Neural progenitor cell (in vitro differentiated cells): ENCODE measurements around the gene ELFN1. TPM values are rescaled to one million over a fixed set of nuclear protein-coding genes. Genes with fewer than 3 reads are reported as not detected.
A peak's percentile ranks its signal among the peaks of the same experiment; 100 is the strongest.

Experiments used
- DNase-seq: peaks from one replicate; pipeline ENCODE4 v3.0.0-alpha.2; 2016; ENCODE audit warnings: low spot score
- H2AFZ ChIP-seq: fragments of 200-600 bp; sonication (generic); replicated peaks from 2 replicates; pipeline ENCODE4 v1.6.1; 2016; ENCODE audit warnings: antibody characterized with exemption
- H3F3A ChIP-seq: fragments of 200-600 bp; sonication (generic); 2 replicates; pipeline ENCODE4 v1.6.1; 2016; ENCODE audit warnings: antibody characterized with exemption, low read depth
- H3K27ac ChIP-seq: fragments of 200-600 bp; sonication (generic); 2 replicates; pipeline ENCODE4 v1.5.1; 2016; ENCODE audit warnings: mild to moderate bottlenecking
- H3K27me3 ChIP-seq: fragments of 200-600 bp; sonication (generic); 2 replicates; pipeline ENCODE4 v1.6.1; 2016; ENCODE audit warnings: mild to moderate bottlenecking, moderate library complexity
- H3K36me3 ChIP-seq: fragments of 200-600 bp; sonication (generic); 2 replicates; pipeline ENCODE4 v1.5.1; 2016
- H3K4me1 ChIP-seq: fragments of 200-600 bp; sonication (generic); 2 replicates; pipeline ENCODE4 v1.6.1; 2016; ENCODE audit warnings: mixed run types
- H3K4me2 ChIP-seq: fragments of 200-600 bp; sonication (generic); 2 replicates; pipeline ENCODE4 v1.6.1; 2016
- H3K4me3 ChIP-seq: fragments of 200-600 bp; sonication (generic); 2 replicates; pipeline ENCODE4 v1.5.1; 2016
- H3K79me2 ChIP-seq: fragments of 200-600 bp; sonication (generic); 2 replicates; pipeline ENCODE4 v1.6.1; 2016; ENCODE audit warnings: low read depth
- H3K9ac ChIP-seq: fragments of 200-600 bp; sonication (generic); 2 replicates; pipeline ENCODE4 v1.6.1; 2016
- H3K9me3 ChIP-seq: fragments of 200-600 bp; sonication (generic); 2 replicates; pipeline ENCODE4 v1.5.1; 2016; ENCODE audit warnings: low read depth
- H4K20me1 ChIP-seq: fragments of 200-600 bp; sonication (generic); 2 replicates; pipeline ENCODE4 v1.6.1; 2016; ENCODE audit warnings: low read depth
- H3K27ac Mint-ChIP-seq: 3 replicates; pipeline ENCODE4 v1.8.0; 2021; ENCODE audit warnings: mixed read lengths
- H3K27me3 Mint-ChIP-seq: 2 replicates; pipeline ENCODE4 v1.8.0; 2022; ENCODE audit warnings: low read depth, mild to moderate bottlenecking, inconsistent platforms, moderate library complexity, mixed read lengths; ENCODE audit not compliant: insufficient read depth
- H3K36me3 Mint-ChIP-seq: 3 replicates; pipeline ENCODE4 v1.8.0; 2021; ENCODE audit warnings: mixed read lengths
- H3K4me1 Mint-ChIP-seq: 3 replicates; pipeline ENCODE4 v1.8.0; 2021; ENCODE audit warnings: mixed read lengths
- H3K4me3 Mint-ChIP-seq: 3 replicates; pipeline ENCODE4 v1.8.0; 2021; ENCODE audit warnings: mild to moderate bottlenecking, moderate library complexity, mixed read lengths
- H3K9me3 Mint-ChIP-seq: 3 replicates; pipeline ENCODE4 v1.8.0; 2020; ENCODE audit warnings: mixed read lengths
- EZH2 ChIP-seq: fragments of 200-600 bp; sonication (generic); IDR thresholded peaks from 2 replicates; pipeline ENCODE4 v1.6.1; 2017; ENCODE audit warnings: antibody characterized with exemption, mild to moderate bottlenecking, moderate library complexity
- EZH2phosphoT487 ChIP-seq: fragments of 200-600 bp; sonication (generic); IDR thresholded peaks from 2 replicates; pipeline ENCODE4 v1.6.1; 2017; ENCODE audit warnings: antibody characterized with exemption
- total RNA-seq: library from RNA; depleted of rRNA; stranded (reverse); fragments of >200 nt; gene quantifications from 2 replicates; pipeline ENCODE4 v1.2.3, GENCODE V29; 2015; ENCODE audit warnings: low replicate concordance
- TF ChIP-seq, protein P1 (sequence below): fragments of 200-600 bp; sonication (generic); IDR thresholded peaks from 2 replicates; pipeline ENCODE4 v1.5.1; 2017; ENCODE audit warnings: antibody characterized with exemption, mild to moderate bottlenecking

The ELFN1 gene
- total RNA-seq, 1 donor from 2014 or later: 2.2 TPM

DNA sequence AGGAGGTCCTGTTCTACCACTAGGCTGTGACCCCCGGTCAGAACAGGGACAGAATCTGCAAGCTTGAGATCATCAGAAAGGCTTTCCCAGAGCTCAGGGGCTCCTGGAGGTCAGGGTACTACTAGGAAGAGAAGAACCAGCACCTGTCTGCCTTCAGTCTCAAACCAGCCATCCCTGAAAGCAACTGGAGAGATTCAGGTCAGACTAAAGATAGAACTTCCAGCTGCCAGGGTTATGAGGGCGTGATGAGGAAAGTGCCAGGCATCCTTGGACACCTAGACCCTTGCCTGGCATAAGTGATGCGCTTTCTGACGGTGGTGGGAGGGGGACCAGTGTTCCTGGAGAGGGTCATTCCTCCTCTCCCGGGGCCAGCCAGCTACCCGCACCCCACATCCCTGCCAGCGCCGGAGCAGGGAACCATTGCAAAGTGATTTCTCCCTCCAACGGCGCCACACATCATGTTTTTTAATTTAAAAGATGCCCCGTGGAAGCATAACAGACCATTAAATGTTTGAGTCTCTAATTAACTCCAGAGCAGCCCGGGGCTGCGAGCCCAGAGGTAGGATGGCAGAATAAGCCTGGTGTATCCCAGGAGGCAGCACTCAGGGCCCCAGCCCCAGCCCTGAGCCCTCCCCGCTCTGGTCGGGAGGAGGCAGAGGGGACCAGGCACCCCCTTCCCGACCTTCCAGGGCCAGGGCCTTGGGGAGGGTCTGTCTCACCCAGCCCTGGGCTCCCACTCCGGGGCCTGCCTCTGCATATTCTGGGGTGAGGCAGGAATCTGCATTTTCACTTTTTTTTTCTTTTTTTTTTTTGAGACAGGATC is 64.0 kb downstream of the ELFN1 start:
- no peak overlapping the region for H2AFZ ChIP-seq
- TF ChIP-seq EZH2 (no peak), EZH2phosphoT487 (no peak)
- TF ChIP-seq, protein P1, sequence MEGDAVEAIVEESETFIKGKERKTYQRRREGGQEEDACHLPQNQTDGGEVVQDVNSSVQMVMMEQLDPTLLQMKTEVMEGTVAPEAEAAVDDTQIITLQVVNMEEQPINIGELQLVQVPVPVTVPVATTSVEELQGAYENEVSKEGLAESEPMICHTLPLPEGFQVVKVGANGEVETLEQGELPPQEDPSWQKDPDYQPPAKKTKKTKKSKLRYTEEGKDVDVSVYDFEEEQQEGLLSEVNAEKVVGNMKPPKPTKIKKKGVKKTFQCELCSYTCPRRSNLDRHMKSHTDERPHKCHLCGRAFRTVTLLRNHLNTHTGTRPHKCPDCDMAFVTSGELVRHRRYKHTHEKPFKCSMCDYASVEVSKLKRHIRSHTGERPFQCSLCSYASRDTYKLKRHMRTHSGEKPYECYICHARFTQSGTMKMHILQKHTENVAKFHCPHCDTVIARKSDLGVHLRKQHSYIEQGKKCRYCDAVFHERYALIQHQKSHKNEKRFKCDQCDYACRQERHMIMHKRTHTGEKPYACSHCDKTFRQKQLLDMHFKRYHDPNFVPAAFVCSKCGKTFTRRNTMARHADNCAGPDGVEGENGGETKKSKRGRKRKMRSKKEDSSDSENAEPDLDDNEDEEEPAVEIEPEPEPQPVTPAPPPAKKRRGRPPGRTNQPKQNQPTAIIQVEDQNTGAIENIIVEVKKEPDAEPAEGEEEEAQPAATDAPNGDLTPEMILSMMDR: no peak
- H3K9me3 Mint-ChIP-seq: peaks cover 8% of the 10 kb centered on the region
- H3K36me3 Mint-ChIP-seq: peaks cover 7% of the 10 kb centered on the region
- no peak overlapping the region for H3K4me3 ChIP-seq
- H3K36me3 ChIP-seq: no peaks in the 10 kb centered on the region
- H3K9me3 ChIP-seq: no peaks in the 10 kb centered on the region
- H4K20me1 ChIP-seq: peaks cover 3% of the 10 kb centered on the region
- H3K4me1 Mint-ChIP-seq: peaks cover 17% of the 10 kb centered on the region
- DNase-seq: no peak
- no peak overlapping the region for H3K27ac Mint-ChIP-seq
- H3K27ac ChIP-seq: no peak overlapping the region
- no peak overlapping the region for H3K4me3 Mint-ChIP-seq
- no peaks in the 10 kb centered on the region for H3K79me2 ChIP-seq
- H3K9ac ChIP-seq: no peak overlapping the region
- H3K27me3 Mint-ChIP-seq: peaks cover 3% of the 10 kb centered on the region
- no peaks in the 10 kb centered on the region for H3F3A ChIP-seq
- H3K4me2 ChIP-seq: no peak overlapping the region
- H3K4me1 ChIP-seq: no peaks in the 10 kb centered on the region
- H3K27me3 ChIP-seq: no peaks in the 10 kb centered on the region

GRCh38 chr7:1735262-1735661 is 65.2 kb downstream of the ELFN1 start:
- Histone ChIP-seq H4K20me1 (peaks cover 10% of the 10 kb centered on the region), H3K9me3 (no peaks in the 10 kb centered on the region), H3K4me2 (no peak overlapping the region), H3K27me3 (no peaks in the 10 kb centered on the region), H3F3A (no peaks in the 10 kb centered on the region), H2AFZ (no peak overlapping the region), H3K4me1 (no peaks in the 10 kb centered on the region), H3K79me2 (no peaks in the 10 kb centered on the region), H3K36me3 (no peaks in the 10 kb centered on the region), H3K9ac (no peak overlapping the region), H3K27ac (no peak overlapping the region), H3K4me3 (no peak overlapping the region)
- Mint-ChIP-seq H3K27me3 (peaks cover 7% of the 10 kb centered on the region), H3K36me3 (peaks cover 3% of the 10 kb centered on the region), H3K4me3 (no peak overlapping the region), H3K9me3 (peaks cover 4% of the 10 kb centered on the region), H3K4me1 (peaks cover 22% of the 10 kb centered on the region), H3K27ac (no peak overlapping the region)
- no peak for DNase-seq
- no peak for TF ChIP-seq EZH2phosphoT487
- no peak for TF ChIP-seq EZH2
- TF ChIP-seq, protein P1: no peak

GRCh38 chr7:1735806-1736483 is 65.9 kb downstream of the ELFN1 start:
- no peaks in the 10 kb centered on the region for H3K79me2 ChIP-seq
- H3K4me3 ChIP-seq: no peak overlapping the region
- Mint-ChIP-seq H3K27ac (peak overlapping the region; percentile 82), H3K27me3 (peaks cover 7% of the 10 kb centered on the region), H3K4me1 (peaks cover 22% of the 10 kb centered on the region), H3K9me3 (no peaks in the 10 kb centered on the region), H3K36me3 (peaks cover 2% of the 10 kb centered on the region), H3K4me3 (no peak overlapping the region)
- H3K4me2 ChIP-seq: no peak overlapping the region
- no peaks in the 10 kb centered on the region for H3K27me3 ChIP-seq
- TF ChIP-seq EZH2phosphoT487 (no peak), EZH2 (no peak)
- TF ChIP-seq, protein P1: no peak
- no peak overlapping the region for H3K27ac ChIP-seq
- H3K9ac ChIP-seq: no peak overlapping the region
- no peak for DNase-seq
- H3K4me1 ChIP-seq: no peaks in the 10 kb centered on the region
- H4K20me1 ChIP-seq: peaks cover 10% of the 10 kb centered on the region
- H3K36me3 ChIP-seq: no peaks in the 10 kb centered on the region
- no peak overlapping the region for H2AFZ ChIP-seq
- H3F3A ChIP-seq: no peaks in the 10 kb centered on the region
- no peaks in the 10 kb centered on the region for H3K9me3 ChIP-seq
